IPS DF 4.7 (cell line): Measurements from ENCODE around the gene DYNC1LI2.
"Not testable (repeated sequence)": the region's sequence is repeated elsewhere in the genome, so short reads cannot be mapped to it uniquely, and the experiment has no call there.

ENCODE experiments used
- DNase-seq: peaks from one replicate; pipeline ENCODE4 v3.0.0-alpha.2; 2013; ENCODE audit warnings: low spot score; ENCODE audit errors: extremely low read depth

The DYNC1LI2 gene

GRCh38 chr16:66751303-66751991 is at the start of gene DYNC1LI2:
Gene DYNC1LI2 (minus strand): TSS chr16:66751609. CDS start chr16:66751591, 18 bp downstream.
- DNase-seq = peak; percentile 25

- no peak for DNase-seq
These were observed 49.4 kb upstream of the DYNC1LI2 start for GRCh38 chr16:66800856-66801255.

DNA sequence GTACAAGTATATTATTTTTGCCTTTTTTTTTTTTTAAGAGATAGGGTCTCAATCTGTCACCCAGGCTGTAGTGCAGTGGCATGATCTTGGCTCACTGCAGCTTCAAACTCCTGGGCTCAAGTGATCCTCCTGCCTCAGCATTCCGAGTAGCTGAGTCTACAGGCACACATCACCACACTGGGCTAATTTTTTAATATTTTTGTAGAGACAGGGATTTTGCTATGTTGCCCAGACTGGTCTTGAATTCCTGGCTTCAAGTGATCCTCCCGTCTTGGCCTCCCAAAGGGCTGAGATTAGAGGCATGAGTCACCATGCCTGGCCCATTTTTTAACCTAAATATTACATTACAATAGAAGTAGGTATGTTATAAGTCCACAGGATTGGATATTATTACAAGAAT is 46.8 kb upstream of the DYNC1LI2 start:
- DNase-seq = no peak

- not testable (repeated sequence) for DNase-seq
These were observed 42.6 kb upstream of the DYNC1LI2 start for GRCh38 chr16:66793984-66794383.

- DNase-seq = no peak
These were observed 38.8 kb upstream of the DYNC1LI2 start for GRCh38 chr16:66790130-66790733.

DNA sequence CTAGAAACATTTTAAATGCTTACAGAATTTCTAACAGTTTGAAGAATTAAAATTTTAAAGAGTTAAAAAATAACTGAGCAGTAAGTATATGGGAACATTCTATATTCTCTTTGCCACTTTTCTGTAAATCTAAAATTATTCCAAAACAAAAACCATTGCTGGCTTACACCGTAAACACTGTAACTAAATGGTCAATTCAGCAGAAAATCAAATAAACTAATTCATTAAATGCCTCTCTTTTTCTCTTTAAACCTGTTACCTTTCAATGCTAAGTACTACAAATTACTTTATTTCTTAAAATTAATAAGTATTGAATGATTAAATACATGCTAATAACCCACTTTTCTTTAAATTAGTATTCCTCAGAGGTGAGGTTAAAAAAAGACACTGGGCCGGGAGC is 36.0 kb upstream of the DYNC1LI2 start:
- no peak for DNase-seq

DNA sequence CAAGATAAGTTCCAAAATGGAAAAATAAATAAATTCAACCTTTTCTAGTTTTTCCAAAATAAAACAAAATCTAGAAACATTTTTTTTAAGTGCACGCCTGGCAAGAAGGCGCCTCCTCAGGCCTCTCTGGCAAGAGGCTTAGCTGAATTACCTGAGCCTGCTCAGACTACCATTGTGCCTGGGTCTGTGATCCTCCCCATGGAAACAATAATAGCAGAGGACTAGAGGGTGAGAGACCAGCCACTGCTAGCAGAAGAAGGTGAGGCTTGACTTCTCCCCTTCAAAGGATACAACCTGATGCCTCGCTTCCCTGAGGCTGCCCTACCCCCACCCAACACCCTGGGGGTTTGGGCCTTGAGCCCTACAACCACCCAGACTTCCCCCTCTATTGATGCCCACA is 35.1 kb upstream of the DYNC1LI2 start:
- DNase-seq = no peak

DNA sequence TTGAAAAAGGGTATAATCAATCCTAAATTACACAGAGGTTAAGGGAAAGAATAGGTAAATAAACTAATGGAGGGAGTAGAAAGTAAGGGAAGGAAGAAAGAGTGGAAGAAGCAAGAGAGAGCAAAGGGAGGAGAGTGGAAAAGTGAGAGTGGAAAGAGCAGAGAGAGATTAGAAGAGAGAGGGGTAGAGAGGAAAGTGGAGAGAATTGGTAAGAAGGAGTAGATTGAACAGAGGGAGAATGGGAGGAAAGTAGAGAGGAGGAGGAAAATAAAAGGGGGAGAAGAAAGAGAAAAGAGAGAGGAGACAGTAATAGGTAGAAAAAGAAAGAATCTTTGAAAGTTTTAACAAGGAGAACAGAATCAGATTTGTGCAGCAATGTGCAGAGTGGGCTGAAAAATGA is 25.0 kb upstream of the DYNC1LI2 start:
- DNase-seq = no peak

DNA sequence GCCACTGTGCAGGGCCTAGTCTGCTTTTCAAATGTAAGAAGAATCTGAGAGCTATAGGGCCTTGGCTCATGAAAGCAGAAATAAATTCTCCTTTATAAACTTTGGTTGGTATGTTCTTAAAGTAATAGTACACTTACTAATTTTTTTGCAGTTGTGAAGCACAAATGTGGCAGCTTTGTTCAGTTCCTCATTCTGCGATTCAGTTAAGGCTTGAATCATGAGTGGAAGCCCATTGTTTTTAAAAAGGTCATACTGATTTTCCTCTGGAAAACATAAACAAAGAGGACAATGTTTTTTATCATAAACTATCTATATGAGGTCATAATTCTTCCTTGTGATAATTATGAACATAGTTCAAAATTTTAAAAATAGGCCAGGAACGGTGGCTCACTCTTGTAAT is 23.6 kb upstream of the DYNC1LI2 start:
- DNase-seq = no peak

DNA sequence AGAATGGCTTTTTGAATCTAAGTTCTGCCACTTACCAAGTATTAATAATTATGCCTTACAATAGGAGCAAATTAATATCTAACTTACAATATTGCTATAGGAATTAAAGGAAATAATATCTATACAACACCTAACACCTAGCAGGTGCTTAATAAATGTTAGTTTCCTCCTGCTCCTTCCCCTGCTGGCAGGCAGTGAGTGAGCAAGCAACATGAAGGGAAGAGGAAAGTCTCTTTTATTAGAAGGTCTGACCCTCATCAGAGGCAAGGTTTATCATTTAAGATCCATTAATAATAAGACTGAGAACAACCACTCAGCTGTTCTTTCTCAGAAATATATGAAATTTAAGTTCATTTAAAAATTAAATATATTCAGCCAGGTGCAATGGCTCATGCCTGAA is 6.7 kb upstream of the DYNC1LI2 start:
- no peak for DNase-seq

DNA sequence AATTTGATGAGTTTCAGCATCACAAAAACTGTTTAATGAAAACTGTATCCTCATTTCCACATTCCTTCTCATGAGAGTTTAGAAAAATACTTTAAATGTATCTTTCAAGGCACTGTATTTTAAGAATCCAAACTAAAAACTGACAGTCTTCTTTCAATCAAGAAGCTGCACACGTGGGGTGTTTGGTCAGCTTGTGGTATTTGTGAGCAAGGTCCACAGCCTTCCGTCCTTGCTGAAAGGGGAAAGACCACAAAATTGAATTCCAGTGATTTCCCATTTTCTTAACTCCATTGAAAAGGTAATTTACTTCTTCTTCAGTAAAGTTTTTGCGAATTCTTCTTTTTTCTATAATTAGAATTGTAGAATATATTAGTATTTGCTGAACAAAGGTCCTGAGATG is 3.4 kb upstream of the DYNC1LI2 start:
- no peak for DNase-seq

- no peak for DNase-seq
These were observed 2.8 kb upstream of the DYNC1LI2 start for GRCh38 chr16:66754211-66754610.

DNA sequence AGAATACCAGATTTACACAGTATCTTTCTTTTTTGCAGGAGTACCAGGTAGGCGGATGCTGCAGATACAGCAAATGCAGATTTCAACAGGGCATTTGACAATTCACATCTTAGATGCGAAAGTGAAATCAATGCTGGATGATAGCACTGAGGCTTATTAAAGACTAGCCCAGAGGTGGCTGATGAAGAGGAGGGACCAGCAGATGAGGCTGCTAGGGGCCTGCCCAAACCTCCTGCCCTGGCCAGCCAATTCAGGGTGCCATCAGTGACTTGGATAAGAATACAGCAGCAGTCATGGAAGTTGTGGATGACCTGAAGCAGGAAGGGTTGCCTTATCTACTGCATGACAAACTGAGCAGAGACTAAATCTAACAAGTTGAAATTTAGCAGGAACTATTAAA is 1.5 kb upstream of the DYNC1LI2 start:
- DNase-seq = no peak

DNA sequence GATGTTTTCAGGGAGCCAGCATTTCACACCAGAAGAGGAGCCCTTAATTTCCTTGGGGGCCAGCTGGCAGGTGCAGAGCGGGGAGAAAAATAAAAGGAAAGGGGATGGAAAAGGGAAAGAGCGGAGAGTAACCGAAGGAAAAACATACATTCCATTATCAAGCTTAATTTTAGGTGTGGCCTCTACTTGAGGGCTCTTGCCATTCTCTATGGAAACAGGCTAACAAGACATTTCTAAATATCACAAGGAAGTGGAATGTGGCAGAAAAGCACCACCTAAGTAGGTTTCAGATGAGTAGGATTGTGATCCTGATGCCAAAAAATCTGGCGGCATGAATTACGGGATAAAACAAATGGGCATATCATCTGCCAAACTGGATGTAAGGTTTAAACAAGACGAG is 970 bp upstream of the DYNC1LI2 start:
- no peak for DNase-seq

DNA sequence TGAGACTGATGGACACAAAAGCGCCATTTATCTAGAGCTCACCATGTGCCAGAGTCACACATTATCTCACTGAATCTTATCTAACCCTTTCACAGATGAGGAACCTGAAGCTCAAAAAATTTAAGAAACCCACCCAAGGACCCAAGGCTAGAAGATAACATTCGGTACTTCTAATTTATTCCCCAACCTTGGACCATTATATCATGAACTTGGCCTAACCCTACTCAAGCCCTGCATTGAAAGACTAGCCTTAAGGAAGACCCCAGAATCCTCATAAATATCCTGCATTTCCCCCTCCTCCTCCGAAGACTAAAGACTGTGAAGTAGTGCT is 548 bp upstream of the DYNC1LI2 start:
- DNase-seq = no peak

DNA sequence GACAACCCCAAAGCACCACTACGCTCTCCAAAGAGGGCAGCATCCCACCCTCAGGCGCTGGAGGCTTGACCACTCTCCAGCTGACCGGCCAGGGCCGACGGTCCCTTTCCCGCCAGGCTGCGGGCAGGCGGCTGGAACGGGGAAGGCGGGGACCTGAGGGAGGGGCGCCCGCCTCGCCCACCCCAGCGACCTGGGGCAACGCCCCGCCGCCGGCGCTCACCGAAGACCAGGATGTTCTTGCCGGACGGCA is 431 bp downstream of the DYNC1LI2 start:
- DNase-seq = no peak

- no peak for DNase-seq
These were observed 943 bp downstream of the DYNC1LI2 start for GRCh38 chr16:66750279-66751052.

DNA sequence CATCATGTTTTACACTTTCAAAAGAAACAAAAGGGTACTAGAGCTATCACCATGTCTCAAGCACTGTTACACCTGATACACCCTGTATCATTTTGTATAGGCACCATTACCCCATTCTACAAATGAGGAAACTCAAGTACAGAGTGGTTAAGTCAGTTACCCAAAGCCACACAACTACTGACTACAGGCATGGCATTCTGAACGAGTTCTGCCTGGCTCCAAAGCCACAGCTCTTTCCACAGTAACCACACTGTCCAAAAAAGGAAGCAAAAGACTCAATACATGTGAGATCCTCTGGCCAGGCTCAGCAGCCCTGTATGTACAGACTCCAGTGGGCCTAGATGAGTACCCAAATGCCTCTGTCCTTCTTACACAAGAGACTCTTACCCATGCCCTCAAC is 4.7 kb downstream of the DYNC1LI2 start:
- no peak for DNase-seq

GRCh38 chr16:66746048-66746447 is 5.4 kb downstream of the DYNC1LI2 start:
- no peak for DNase-seq

DNA sequence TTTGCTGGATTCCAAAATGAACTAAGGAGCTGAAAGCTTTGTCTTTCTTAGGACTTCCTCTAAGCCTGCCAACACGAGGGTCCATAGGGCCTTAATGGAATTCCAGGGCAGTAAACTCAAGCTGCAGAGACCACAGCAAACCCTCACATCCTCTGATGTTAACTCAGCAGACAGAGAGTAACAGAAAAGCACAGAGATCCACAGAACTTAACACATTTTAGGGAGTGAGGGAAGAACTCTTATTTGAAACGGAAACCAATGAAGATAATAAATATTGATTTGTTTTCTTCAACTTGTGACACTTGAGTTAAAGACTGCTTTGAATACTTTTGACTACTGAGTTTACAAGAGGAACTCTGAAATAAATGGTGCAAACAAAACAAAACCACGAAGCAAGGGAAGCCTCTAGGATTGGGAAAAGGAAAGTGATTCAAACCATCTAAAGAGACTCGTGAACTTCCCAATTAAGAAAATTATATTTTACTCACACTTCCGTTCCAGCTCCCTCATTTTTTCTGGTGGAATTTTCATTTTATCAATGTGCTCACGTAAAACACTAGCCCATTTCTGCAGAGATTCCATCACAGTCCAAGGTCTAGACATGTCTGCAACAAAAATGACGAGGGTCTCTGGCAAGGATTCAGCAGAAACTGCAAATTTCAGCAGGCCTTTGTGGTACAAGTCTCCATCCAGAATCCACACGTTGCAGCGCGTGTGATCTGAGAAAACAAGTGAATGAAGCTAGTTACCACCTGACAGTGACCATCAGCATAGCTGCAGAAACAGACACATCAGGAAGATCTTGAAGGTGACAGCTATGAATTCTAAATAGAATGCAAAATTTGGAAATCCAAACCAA is 9.2 kb downstream of the DYNC1LI2 start:
- DNase-seq = no peak

- DNase-seq = no peak
These were observed 10.1 kb downstream of the DYNC1LI2 start for GRCh38 chr16:66741169-66741900.
